Right renal pelvis (tissue), 4 donors: ENCODE results near the gene ADK. TPM values are rescaled to one million over a fixed set of nuclear protein-coding genes. Genes with fewer than 3 reads are reported as not detected.
"Not testable (repeated sequence)": the region's sequence is repeated elsewhere in the genome, so short reads cannot be mapped to it uniquely, and the experiment has no call there.

Experiments
- DNase-seq, 4 donors: peaks; one replicate each; pipeline ENCODE4 v3.0.0-alpha.2; 2013; ENCODE audit warnings: low read depth in 4 of 4, low spot score in 3 of 4, missing footprints in 1 of 4
- polyA plus RNA-seq, 4 donors: library from polyadenylated mRNA; unstranded; fragments of 120-200 nt; gene quantifications; one replicate each; pipeline ENCODE4 v1.2.1, GENCODE V29; 2013; ENCODE audit not compliant: insufficient read length in 4 of 4

ADK gene
- polyA plus RNA-seq, 4 donors: 31.1 to 37.3 (median 33.0) TPM

- DNase-seq: no peak
These were observed 141.9 kb downstream of the ADK start for GRCh38 chr10:74292871-74293427.

GRCh38 chr10:74293686-74294371 lies 142.8 kb downstream of the ADK start:
- peak in 1 of 4 donors; percentile 38 for DNase-seq

GRCh38 chr10:74297389-74298080 lies 146.5 kb downstream of the ADK start:
- no peak for DNase-seq

GRCh38 chr10:74300074-74300621 lies 149.1 kb downstream of the ADK start:
- DNase-seq: not testable (repeated sequence)

- DNase-seq: no peak
These were observed 149.6 kb downstream of the ADK start for GRCh38 chr10:74300666-74301065.

GRCh38 chr10:74305730-74306129 lies 154.7 kb downstream of the ADK start:
- no peak for DNase-seq

- no peak for DNase-seq
These were observed 155.4 kb downstream of the ADK start for GRCh38 chr10:74306227-74306982.

- DNase-seq: no peak
These were observed 156.1 kb downstream of the ADK start for GRCh38 chr10:74307061-74307651.

GRCh38 chr10:74310652-74311257 lies 159.7 kb downstream of the ADK start:
- no peak for DNase-seq

GRCh38 chr10:74314166-74314565 lies 163.1 kb downstream of the ADK start:
- no peak for DNase-seq

- no peak for DNase-seq
These were observed 169.0 kb downstream of the ADK start for GRCh38 chr10:74320026-74320425.

GRCh38 chr10:74320717-74321116 lies 169.7 kb downstream of the ADK start:
- DNase-seq: no peak

GRCh38 chr10:74322141-74322540 lies 171.1 kb downstream of the ADK start:
- DNase-seq: no peak

- DNase-seq: no peak
These were observed 171.5 kb downstream of the ADK start for GRCh38 chr10:74322565-74322964.

- DNase-seq: no peak
These were observed 177.4 kb downstream of the ADK start for GRCh38 chr10:74328388-74328787.

- no peak for DNase-seq
These were observed 178.9 kb downstream of the ADK start for GRCh38 chr10:74329873-74330272.

GRCh38 chr10:74330646-74331045 lies 179.6 kb downstream of the ADK start:
- no peak for DNase-seq

GRCh38 chr10:74332398-74332797 lies 181.4 kb downstream of the ADK start:
- no peak for DNase-seq

GRCh38 chr10:74333174-74333573 lies 182.2 kb downstream of the ADK start:
- DNase-seq: no peak

- no peak for DNase-seq
These were observed 183.2 kb downstream of the ADK start for GRCh38 chr10:74334221-74334620.
